ENCODE results near the gene CAMK2N1. TPM values are rescaled to one million over a fixed set of nuclear protein-coding genes. Genes with fewer than 3 reads are reported as not detected.
A peak's percentile ranks its signal among the peaks of the same experiment; 100 is the strongest.

CAMK2N1 gene
- total and polyA plus RNA-seq, 2 of the 13 experiments (the other 11 are each of a cell fraction or from before 2014, with no cell fraction given): 38.0 to 38.6 TPM

DNA sequence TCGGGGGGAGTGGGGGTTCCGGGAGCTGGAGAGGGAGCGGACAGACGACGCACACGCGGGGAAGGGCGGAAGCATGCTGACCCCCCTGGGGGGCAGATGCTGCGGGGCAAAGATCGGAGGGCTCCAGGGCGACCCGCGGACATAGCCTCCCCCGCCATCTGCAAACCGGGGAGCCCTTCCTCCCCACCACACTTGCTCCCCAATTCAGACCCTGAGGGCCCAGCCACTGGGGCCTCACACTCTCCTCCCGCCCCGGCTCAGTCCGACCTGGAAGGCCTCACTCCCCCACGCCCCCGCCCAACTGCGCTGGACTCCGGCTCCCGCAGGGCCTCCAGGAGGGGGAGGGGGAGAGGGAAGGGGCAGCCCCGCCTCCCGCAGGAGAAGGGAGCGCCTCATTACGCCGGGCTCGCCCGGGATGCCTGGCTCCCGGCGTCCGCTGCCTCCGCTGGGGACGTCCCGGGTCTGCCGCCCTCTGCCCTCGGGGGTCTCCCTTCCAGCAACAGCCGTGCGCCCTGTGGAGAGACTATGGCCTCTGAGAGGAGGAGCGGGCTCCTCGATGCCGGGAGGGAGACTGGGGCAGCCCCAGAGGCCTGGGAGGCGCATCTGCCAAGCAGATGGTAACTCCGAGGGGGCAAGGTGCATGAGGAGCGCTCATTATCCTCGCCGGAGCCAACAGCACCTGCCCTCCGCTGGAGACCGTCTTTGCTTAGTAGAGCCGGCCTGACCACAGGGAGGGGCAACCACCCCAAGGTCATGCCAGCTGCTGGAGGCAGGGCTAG lies 636 bp upstream of the CAMK2N1 start (continued):
- TF ChIP-seq, protein P1, sequence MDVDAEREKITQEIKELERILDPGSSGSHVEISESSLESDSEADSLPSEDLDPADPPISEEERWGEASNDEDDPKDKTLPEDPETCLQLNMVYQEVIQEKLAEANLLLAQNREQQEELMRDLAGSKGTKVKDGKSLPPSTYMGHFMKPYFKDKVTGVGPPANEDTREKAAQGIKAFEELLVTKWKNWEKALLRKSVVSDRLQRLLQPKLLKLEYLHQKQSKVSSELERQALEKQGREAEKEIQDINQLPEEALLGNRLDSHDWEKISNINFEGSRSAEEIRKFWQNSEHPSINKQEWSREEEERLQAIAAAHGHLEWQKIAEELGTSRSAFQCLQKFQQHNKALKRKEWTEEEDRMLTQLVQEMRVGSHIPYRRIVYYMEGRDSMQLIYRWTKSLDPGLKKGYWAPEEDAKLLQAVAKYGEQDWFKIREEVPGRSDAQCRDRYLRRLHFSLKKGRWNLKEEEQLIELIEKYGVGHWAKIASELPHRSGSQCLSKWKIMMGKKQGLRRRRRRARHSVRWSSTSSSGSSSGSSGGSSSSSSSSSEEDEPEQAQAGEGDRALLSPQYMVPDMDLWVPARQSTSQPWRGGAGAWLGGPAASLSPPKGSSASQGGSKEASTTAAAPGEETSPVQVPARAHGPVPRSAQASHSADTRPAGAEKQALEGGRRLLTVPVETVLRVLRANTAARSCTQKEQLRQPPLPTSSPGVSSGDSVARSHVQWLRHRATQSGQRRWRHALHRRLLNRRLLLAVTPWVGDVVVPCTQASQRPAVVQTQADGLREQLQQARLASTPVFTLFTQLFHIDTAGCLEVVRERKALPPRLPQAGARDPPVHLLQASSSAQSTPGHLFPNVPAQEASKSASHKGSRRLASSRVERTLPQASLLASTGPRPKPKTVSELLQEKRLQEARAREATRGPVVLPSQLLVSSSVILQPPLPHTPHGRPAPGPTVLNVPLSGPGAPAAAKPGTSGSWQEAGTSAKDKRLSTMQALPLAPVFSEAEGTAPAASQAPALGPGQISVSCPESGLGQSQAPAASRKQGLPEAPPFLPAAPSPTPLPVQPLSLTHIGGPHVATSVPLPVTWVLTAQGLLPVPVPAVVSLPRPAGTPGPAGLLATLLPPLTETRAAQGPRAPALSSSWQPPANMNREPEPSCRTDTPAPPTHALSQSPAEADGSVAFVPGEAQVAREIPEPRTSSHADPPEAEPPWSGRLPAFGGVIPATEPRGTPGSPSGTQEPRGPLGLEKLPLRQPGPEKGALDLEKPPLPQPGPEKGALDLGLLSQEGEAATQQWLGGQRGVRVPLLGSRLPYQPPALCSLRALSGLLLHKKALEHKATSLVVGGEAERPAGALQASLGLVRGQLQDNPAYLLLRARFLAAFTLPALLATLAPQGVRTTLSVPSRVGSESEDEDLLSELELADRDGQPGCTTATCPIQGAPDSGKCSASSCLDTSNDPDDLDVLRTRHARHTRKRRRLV (CRISPR knock-in tag; IDR thresholded peaks at IDR 0.05): peak; percentile 90
- TF ChIP-seq, protein P2, sequence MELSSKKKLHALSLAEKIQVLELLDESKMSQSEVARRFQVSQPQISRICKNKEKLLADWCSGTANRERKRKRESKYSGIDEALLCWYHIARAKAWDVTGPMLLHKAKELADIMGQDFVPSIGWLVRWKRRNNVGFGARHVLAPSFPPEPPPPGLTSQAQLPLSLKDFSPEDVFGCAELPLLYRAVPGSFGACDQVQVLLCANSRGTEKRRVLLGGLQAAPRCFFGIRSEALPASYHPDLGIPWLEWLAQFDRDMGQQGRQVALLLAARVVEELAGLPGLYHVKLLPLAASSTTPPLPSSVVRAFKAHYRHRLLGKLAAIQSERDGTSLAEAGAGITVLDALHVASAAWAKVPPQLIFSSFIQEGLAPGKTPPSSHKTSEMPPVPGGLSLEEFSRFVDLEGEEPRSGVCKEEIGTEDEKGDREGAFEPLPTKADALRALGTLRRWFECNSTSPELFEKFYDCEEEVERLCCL (CRISPR knock-in tag; IDR thresholded peaks at IDR 0.05; ENCODE audit: borderline replicate concordance): no peak
- peak; percentile 55; the same call in 1 of the 2 replicates for TF ChIP-seq TMF1 (CRISPR knock-in tag; IDR thresholded peaks at IDR 0.05; ENCODE audit: low read depth)
- no peak; the same call in 1 of the 2 replicates for TF ChIP-seq ZNF441 (CRISPR knock-in tag; IDR thresholded peaks at IDR 0.05; ENCODE audit: borderline replicate concordance)
- TF ChIP-seq SP4 (CRISPR knock-in tag; IDR thresholded peaks at IDR 0.05): peak; percentile 54
- TF ChIP-seq FOXK2 (IDR thresholded peaks at IDR 0.05): no peak
- no peak for TF ChIP-seq ELF4 (CRISPR knock-in tag; IDR thresholded peaks at IDR 0.05; ENCODE audit: borderline replicate concordance)
- TF ChIP-seq POLR2A (IDR thresholded peaks at IDR 0.05; ENCODE audit: insufficient read depth in 1 of 2, low read depth in 2 of 2, low read length in 2 of 2): peak in 1 of 2 experiments; percentile 68; a peak in 2 of 4 replicates
- TF ChIP-seq ZNF75D (CRISPR knock-in tag; IDR thresholded peaks at IDR 0.05; ENCODE audit: borderline replicate concordance): no peak
- 0 out of 2 replicates have a peak, but pooled peaks have one; percentile 25 for TF ChIP-seq KMT2B (CRISPR knock-in tag; IDR thresholded peaks at IDR 0.05)
- TF ChIP-seq, protein P3, sequence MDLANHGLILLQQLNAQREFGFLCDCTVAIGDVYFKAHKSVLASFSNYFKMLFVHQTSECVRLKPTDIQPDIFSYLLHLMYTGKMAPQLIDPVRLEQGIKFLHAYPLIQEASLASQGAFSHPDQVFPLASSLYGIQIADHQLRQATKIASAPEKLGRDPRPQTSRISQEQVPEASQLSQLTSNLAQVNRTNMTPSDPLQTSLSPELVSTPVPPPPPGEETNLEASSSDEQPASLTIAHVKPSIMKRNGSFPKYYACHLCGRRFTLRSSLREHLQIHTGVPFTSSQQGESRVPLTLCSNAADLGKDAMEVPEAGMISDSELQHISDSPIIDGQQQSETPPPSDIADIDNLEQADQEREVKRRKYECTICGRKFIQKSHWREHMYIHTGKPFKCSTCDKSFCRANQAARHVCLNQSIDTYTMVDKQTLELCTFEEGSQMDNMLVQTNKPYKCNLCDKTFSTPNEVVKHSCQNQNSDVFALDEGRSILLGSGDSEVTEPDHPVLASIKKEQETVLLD (CRISPR knock-in tag; IDR thresholded peaks at IDR 0.05; ENCODE audit: low read depth): no peak; the same call in 1 of the 2 replicates
- TF ChIP-seq ZC3H13 (CRISPR knock-in tag; IDR thresholded peaks at IDR 0.05): peak; percentile 46; the same call in 1 of the 2 replicates
- TF ChIP-seq, protein P4, sequence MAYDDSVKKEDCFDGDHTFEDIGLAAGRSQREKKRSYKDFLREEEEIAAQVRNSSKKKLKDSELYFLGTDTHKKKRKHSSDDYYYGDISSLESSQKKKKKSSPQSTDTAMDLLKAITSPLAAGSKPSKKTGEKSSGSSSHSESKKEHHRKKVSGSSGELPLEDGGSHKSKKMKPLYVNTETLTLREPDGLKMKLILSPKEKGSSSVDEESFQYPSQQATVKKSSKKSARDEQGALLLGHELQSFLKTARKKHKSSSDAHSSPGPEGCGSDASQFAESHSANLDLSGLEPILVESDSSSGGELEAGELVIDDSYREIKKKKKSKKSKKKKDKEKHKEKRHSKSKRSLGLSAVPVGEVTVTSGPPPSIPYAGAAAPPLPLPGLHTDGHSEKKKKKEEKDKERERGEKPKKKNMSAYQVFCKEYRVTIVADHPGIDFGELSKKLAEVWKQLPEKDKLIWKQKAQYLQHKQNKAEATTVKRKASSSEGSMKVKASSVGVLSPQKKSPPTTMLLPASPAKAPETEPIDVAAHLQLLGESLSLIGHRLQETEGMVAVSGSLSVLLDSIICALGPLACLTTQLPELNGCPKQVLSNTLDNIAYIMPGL (CRISPR knock-in tag; IDR thresholded peaks at IDR 0.05; ENCODE audit: borderline replicate concordance in 1 of 2, low read depth in 1 of 2): peak; percentile 52 to 83; a peak in 2 of 4 replicates
- peak; percentile 83; the same call in 1 of the 2 replicates for TF ChIP-seq TAF1 (CRISPR knock-in tag; IDR thresholded peaks at IDR 0.05)
- peak; percentile 49; the same call in 1 of the 2 replicates for TF ChIP-seq ZNF34 (CRISPR knock-in tag; IDR thresholded peaks at IDR 0.05; ENCODE audit: borderline replicate concordance)
- no peak for TF ChIP-seq ZNF207 (IDR thresholded peaks at IDR 0.05; ENCODE audit: borderline replicate concordance)
- peak; percentile 43; the same call in 1 of the 2 replicates for TF ChIP-seq ZC3H4 (CRISPR knock-in tag; IDR thresholded peaks at IDR 0.05; ENCODE audit: borderline replicate concordance)
- peak; percentile 39; the same call in 1 of the 2 replicates for TF ChIP-seq TSC22D2 (CRISPR knock-in tag; IDR thresholded peaks at IDR 0.05; ENCODE audit: borderline replicate concordance)
